DND-41 (cell line): Measurements from ENCODE around the gene LSR.

ENCODE experiments used
- ATAC-seq: fragments of 200-7000 bp; cut with Tn5 transposase; 3 replicates; pipeline ENCODE4 v1.9.1; 2021; ENCODE audit warnings: low read depth; ENCODE audit not compliant: insufficient read depth
- DNase-seq: peaks from one replicate; pipeline ENCODE4 v3.0.0-alpha.2; 2020
- H2AFZ ChIP-seq: 2 replicates; pipeline ENCODE4 v1.6.0; 2012; ENCODE audit warnings: low read depth, low read length
- H3K27ac ChIP-seq: 2 replicates; pipeline ENCODE4 v1.5.1; 2012; ENCODE audit warnings: low read length, inconsistent platforms
- H3K27me3 ChIP-seq: fragments of 200-600 bp; sonication (generic); 2 replicates; pipeline ENCODE4 v1.6.0; 2012; ENCODE audit warnings: low read length, mild to moderate bottlenecking, inconsistent platforms; ENCODE audit not compliant: insufficient read depth, poor library complexity
- H3K36me3 ChIP-seq: 2 replicates; pipeline ENCODE4 v1.5.1; 2012; ENCODE audit warnings: low read length, inconsistent platforms; ENCODE audit not compliant: insufficient read depth
- H3K4me1 ChIP-seq: 2 replicates; pipeline ENCODE4 v1.5.1; 2012; ENCODE audit warnings: mild to moderate bottlenecking, low read length; ENCODE audit not compliant: insufficient read depth
- H3K4me2 ChIP-seq: 2 replicates; pipeline ENCODE4 v1.6.0; 2012; ENCODE audit warnings: mild to moderate bottlenecking, moderate library complexity, low read length, inconsistent platforms; ENCODE audit not compliant: insufficient read depth
- H3K4me3 ChIP-seq, 2 experiments: fragments of 200-600 bp in 1 of 2; shearing (Covaris generic) in 1 of 2; 2 replicates each; pipeline ENCODE4 v1.5.1; 2012 to 2016; ENCODE audit warnings: inconsistent platforms in 2 of 2, low read length in 2 of 2, mild to moderate bottlenecking in 2 of 2, low read depth in 1 of 2, moderate library complexity in 1 of 2
- H3K79me2 ChIP-seq: 2 replicates; pipeline ENCODE4 v1.6.0; 2012; ENCODE audit warnings: low read length, inconsistent platforms; ENCODE audit not compliant: insufficient read depth
- H3K9ac ChIP-seq: 2 replicates; pipeline ENCODE4 v1.6.0; 2012; ENCODE audit warnings: low read depth, mild to moderate bottlenecking, inconsistent platforms, low read length, moderate library complexity
- H3K9me3 ChIP-seq: 2 replicates; pipeline ENCODE4 v1.5.1; 2012; ENCODE audit warnings: low read length, moderate library complexity, mild to moderate bottlenecking, inconsistent platforms; ENCODE audit not compliant: insufficient read depth, severe bottlenecking
- H4K20me1 ChIP-seq: 2 replicates; pipeline ENCODE4 v1.6.0; 2012; ENCODE audit warnings: low read length; ENCODE audit not compliant: insufficient read depth
- CTCF ChIP-seq: IDR thresholded peaks from 2 replicates; pipeline ENCODE4 v1.5.1; 2012; ENCODE audit warnings: borderline replicate concordance, low read length, moderate library complexity, mild to moderate bottlenecking; ENCODE audit not compliant: poor library complexity, severe bottlenecking; ENCODE audit errors: extremely low read depth
- EZH2 ChIP-seq: IDR thresholded peaks from 3 replicates; pipeline ENCODE4 v1.6.1; 2012; ENCODE audit warnings: borderline replicate concordance, low read depth, mild to moderate bottlenecking, moderate library complexity, low read length, inconsistent platforms; ENCODE audit not compliant: severe bottlenecking

Gene LSR

GRCh38 chr19:35313587-35313986 is 64.8 kb downstream of the LSR start:
- H3K4me2 ChIP-seq: no peak overlapping the region
- H3K36me3 ChIP-seq: no peaks in the 10 kb centered on the region
- H3K4me3 ChIP-seq: no peak overlapping the region
- ATAC-seq (no peak), DNase-seq (no peak)
- H2AFZ ChIP-seq: no peak overlapping the region
- H3K9me3 ChIP-seq: no peaks in the 10 kb centered on the region
- TF ChIP-seq CTCF: no peak
- no peak for TF ChIP-seq EZH2
- H3K4me1 ChIP-seq: no peaks in the 10 kb centered on the region
- no peaks in the 10 kb centered on the region for H3K79me2 ChIP-seq
- 0 out of 2 replicates have a peak, but pooled peaks cover 2% of the 10 kb centered on the region for H4K20me1 ChIP-seq
- no peak overlapping the region for H3K27ac ChIP-seq
- H3K27me3 ChIP-seq: no peaks in the 10 kb centered on the region
- H3K9ac ChIP-seq: no peak overlapping the region

DNA sequence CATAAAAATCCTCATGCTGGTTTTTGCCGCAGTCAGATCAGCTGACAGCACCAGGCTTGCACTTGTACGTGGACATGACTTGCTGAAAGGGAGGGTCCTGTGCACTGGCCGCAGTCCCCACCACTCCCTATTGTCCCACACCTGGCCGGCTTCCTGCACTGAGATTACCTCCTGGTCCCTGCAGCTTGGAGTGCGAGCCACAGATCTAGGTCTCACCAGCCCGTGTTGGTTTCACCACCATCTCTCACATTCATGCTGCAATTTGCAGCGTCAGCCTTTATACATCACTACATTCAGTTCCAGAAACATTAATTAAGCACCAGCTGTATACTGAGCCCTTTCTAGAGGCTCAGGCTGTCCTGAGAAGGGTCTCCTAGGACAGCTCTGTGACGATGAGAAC is 65.2 kb downstream of the LSR start:
- 0 out of 2 replicates have a peak, but pooled peaks cover 2% of the 10 kb centered on the region for H4K20me1 ChIP-seq
- H3K4me1 ChIP-seq: no peaks in the 10 kb centered on the region
- TF ChIP-seq CTCF: no peak
- no peak for TF ChIP-seq EZH2
- no peaks in the 10 kb centered on the region for H3K27me3 ChIP-seq
- no peak overlapping the region for H3K4me2 ChIP-seq
- H3K27ac ChIP-seq: no peak overlapping the region
- no peaks in the 10 kb centered on the region for H3K36me3 ChIP-seq
- no peaks in the 10 kb centered on the region for H3K79me2 ChIP-seq
- DNase-seq: no peak
- no peak overlapping the region for H3K4me3 ChIP-seq
- H2AFZ ChIP-seq: no peak overlapping the region
- no peak for ATAC-seq
- no peaks in the 10 kb centered on the region for H3K9me3 ChIP-seq
- H3K9ac ChIP-seq: no peak overlapping the region

DNA sequence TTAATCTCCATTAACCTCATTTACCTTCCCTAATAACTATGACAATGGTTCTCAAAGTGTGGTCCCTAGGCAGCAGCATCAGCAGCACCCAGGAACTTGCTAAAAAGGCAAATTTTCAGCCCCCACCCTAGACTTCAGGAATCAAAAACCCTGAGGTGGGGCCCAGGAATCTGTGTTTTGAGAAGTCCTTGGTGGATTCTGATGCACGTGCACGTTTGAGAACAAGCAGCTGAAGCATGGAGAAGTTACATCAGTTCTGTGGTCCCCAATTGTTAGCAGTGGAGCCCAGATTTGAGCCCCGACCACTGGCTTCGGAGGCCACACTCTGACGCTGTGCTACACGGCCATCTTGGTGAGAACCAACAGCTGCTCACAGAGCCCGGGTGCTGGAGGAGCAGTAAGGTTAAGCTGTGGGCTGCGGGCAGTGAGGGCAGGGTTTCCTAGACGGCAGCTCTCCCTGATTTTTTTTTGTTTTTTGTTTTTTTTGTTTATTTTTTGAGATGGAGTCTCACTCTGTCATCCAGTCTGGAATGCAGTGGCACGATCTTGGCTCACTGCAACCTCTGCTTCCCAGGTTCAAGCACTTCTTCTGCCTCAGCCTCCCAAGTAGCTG is 66.2 kb downstream of the LSR start:
- H3K27ac ChIP-seq: no peak overlapping the region
- H4K20me1 ChIP-seq: 0 out of 2 replicates have a peak, but pooled peaks cover 2% of the 10 kb centered on the region
- no peak overlapping the region for H2AFZ ChIP-seq
- TF ChIP-seq CTCF (no peak), EZH2 (no peak)
- no peak overlapping the region for H3K9ac ChIP-seq
- no peaks in the 10 kb centered on the region for H3K4me1 ChIP-seq
- no peaks in the 10 kb centered on the region for H3K36me3 ChIP-seq
- H3K79me2 ChIP-seq: no peaks in the 10 kb centered on the region
- H3K4me3 ChIP-seq: no peak overlapping the region
- DNase-seq: no peak
- no peak for ATAC-seq
- no peaks in the 10 kb centered on the region for H3K27me3 ChIP-seq
- no peaks in the 10 kb centered on the region for H3K9me3 ChIP-seq
- no peak overlapping the region for H3K4me2 ChIP-seq

- DNase-seq: no peak
- no peak for TF ChIP-seq CTCF
- no peak for TF ChIP-seq EZH2
- Histone ChIP-seq H2AFZ (no peak overlapping the region), H3K9me3 (no peaks in the 10 kb centered on the region), H3K36me3 (no peaks in the 10 kb centered on the region), H3K27ac (no peak overlapping the region), H3K79me2 (no peaks in the 10 kb centered on the region), H3K27me3 (no peaks in the 10 kb centered on the region), H4K20me1 (0 out of 2 replicates have a peak, but pooled peaks cover 2% of the 10 kb centered on the region), H3K4me3 (no peak overlapping the region), H3K4me1 (no peaks in the 10 kb centered on the region), H3K4me2 (no peak overlapping the region), H3K9ac (no peak overlapping the region)
- no peak for ATAC-seq
These were observed 67.1 kb downstream of the LSR start for GRCh38 chr19:35315883-35316282.
